Measurements from ENCODE around the gene KCNE2. TPM values are rescaled to one million over a fixed set of nuclear protein-coding genes. Genes with fewer than 3 reads are reported as not detected.

The KCNE2 gene
- total RNA-seq, 1 donor from 2014 or later, result 0.27 TPM

GRCh38 chr21:34333121-34333739 lies 30.6 kb upstream of the KCNE2 start:
- no peak for FAIRE-seq
- no peak overlapping the region for H3K4me3 ChIP-seq (ENCODE audit: insufficient read depth, low read depth, low read length)
- H3K9ac ChIP-seq (ENCODE audit: low read length), result peak overlapping the region; percentile 22
- no peaks in the 10 kb centered on the region for H3K27me3 ChIP-seq (ENCODE audit: insufficient read depth, low read length)
- TF ChIP-seq EZH2 (IDR thresholded peaks at IDR 0.05; ENCODE audit: insufficient read depth, low read length), result no peak
- TF ChIP-seq, protein P1, sequence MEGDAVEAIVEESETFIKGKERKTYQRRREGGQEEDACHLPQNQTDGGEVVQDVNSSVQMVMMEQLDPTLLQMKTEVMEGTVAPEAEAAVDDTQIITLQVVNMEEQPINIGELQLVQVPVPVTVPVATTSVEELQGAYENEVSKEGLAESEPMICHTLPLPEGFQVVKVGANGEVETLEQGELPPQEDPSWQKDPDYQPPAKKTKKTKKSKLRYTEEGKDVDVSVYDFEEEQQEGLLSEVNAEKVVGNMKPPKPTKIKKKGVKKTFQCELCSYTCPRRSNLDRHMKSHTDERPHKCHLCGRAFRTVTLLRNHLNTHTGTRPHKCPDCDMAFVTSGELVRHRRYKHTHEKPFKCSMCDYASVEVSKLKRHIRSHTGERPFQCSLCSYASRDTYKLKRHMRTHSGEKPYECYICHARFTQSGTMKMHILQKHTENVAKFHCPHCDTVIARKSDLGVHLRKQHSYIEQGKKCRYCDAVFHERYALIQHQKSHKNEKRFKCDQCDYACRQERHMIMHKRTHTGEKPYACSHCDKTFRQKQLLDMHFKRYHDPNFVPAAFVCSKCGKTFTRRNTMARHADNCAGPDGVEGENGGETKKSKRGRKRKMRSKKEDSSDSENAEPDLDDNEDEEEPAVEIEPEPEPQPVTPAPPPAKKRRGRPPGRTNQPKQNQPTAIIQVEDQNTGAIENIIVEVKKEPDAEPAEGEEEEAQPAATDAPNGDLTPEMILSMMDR (IDR thresholded peaks at IDR 0.05; ENCODE audit: insufficient read depth, low read depth, low read length), result no peak
- H3K9me3 ChIP-seq (ENCODE audit: insufficient read depth, low read depth, low read length), result no peaks in the 10 kb centered on the region
- no peak overlapping the region for H3K4me3 Mint-ChIP-seq (ENCODE audit: unreplicated experiment)
- H3K4me1 Mint-ChIP-seq (ENCODE audit: low read depth, unreplicated experiment), result peaks cover 16% of the 10 kb centered on the region
- no peaks in the 10 kb centered on the region for H3K79me2 ChIP-seq (ENCODE audit: insufficient read depth, low read length)
- peak overlapping the region; percentile 61 for H3K4me2 ChIP-seq (ENCODE audit: low read length)
- peak; percentile 87 for DNase-seq (ENCODE audit: low read depth)
- peak overlapping the region; percentile 20 for H3K27ac ChIP-seq (ENCODE audit: low read depth, low read length)
- H3K9me3 Mint-ChIP-seq (ENCODE audit: unreplicated experiment), result peaks cover 2% of the 10 kb centered on the region
- H3K36me3 Mint-ChIP-seq (ENCODE audit: low read depth, unreplicated experiment), result no peaks in the 10 kb centered on the region
- peaks cover 1% of the 10 kb centered on the region for H3K27me3 Mint-ChIP-seq (ENCODE audit: low read depth, unreplicated experiment)
- H3K36me3 ChIP-seq (ENCODE audit: insufficient read depth, low read length), result no peaks in the 10 kb centered on the region
- no peaks in the 10 kb centered on the region for H4K20me1 ChIP-seq (ENCODE audit: insufficient read depth, low read length)
- peak overlapping the region; percentile 74 for H3K27ac Mint-ChIP-seq (ENCODE audit: unreplicated experiment)
- H2AFZ ChIP-seq (ENCODE audit: low read depth, low read length), result no peak overlapping the region
- H3K4me1 ChIP-seq (ENCODE audit: insufficient read depth, low read length), result peaks cover 37% of the 10 kb centered on the region

- H3K79me2 ChIP-seq (ENCODE audit: insufficient read depth, low read length), result no peaks in the 10 kb centered on the region
- H3K27ac Mint-ChIP-seq (ENCODE audit: unreplicated experiment), result no peak overlapping the region
- H3K36me3 ChIP-seq (ENCODE audit: insufficient read depth, low read length), result no peaks in the 10 kb centered on the region
- no peaks in the 10 kb centered on the region for H4K20me1 ChIP-seq (ENCODE audit: insufficient read depth, low read length)
- H3K9me3 ChIP-seq (ENCODE audit: insufficient read depth, low read depth, low read length), result no peaks in the 10 kb centered on the region
- peak; percentile 61 for DNase-seq (ENCODE audit: low read depth)
- TF ChIP-seq EZH2 (IDR thresholded peaks at IDR 0.05; ENCODE audit: insufficient read depth, low read length), result no peak
- TF ChIP-seq, protein P1 (IDR thresholded peaks at IDR 0.05; ENCODE audit: insufficient read depth, low read depth, low read length), result no peak
- H3K4me3 ChIP-seq (ENCODE audit: insufficient read depth, low read depth, low read length), result no peak overlapping the region
- H3K27ac ChIP-seq (ENCODE audit: low read depth, low read length), result no peak overlapping the region
- H3K27me3 ChIP-seq (ENCODE audit: insufficient read depth, low read length), result no peaks in the 10 kb centered on the region
- no peak overlapping the region for H3K4me3 Mint-ChIP-seq (ENCODE audit: unreplicated experiment)
- H3K9ac ChIP-seq (ENCODE audit: low read length), result no peak overlapping the region
- H2AFZ ChIP-seq (ENCODE audit: low read depth, low read length), result no peak overlapping the region
- H3K36me3 Mint-ChIP-seq (ENCODE audit: low read depth, unreplicated experiment), result no peaks in the 10 kb centered on the region
- no peaks in the 10 kb centered on the region for H3K9me3 Mint-ChIP-seq (ENCODE audit: unreplicated experiment)
- H3K27me3 Mint-ChIP-seq (ENCODE audit: low read depth, unreplicated experiment), result peaks cover 2% of the 10 kb centered on the region
- no peak overlapping the region for H3K4me2 ChIP-seq (ENCODE audit: low read length)
- peaks cover 16% of the 10 kb centered on the region for H3K4me1 Mint-ChIP-seq (ENCODE audit: low read depth, unreplicated experiment)
- no peak for FAIRE-seq
- H3K4me1 ChIP-seq (ENCODE audit: insufficient read depth, low read length), result peaks cover 37% of the 10 kb centered on the region
Observed at GRCh38 chr21:34335316-34335715, 28.5 kb upstream of the KCNE2 start.

GRCh38 chr21:34336245-34336644 lies 27.6 kb upstream of the KCNE2 start:
- Histone ChIP-seq H3K36me3 (ENCODE audit: insufficient read depth, low read length) (no peaks in the 10 kb centered on the region), H3K79me2 (ENCODE audit: insufficient read depth, low read length) (no peaks in the 10 kb centered on the region), H3K27ac (ENCODE audit: low read depth, low read length) (no peak overlapping the region), H3K9me3 (ENCODE audit: insufficient read depth, low read depth, low read length) (no peaks in the 10 kb centered on the region), H3K4me2 (ENCODE audit: low read length) (no peak overlapping the region), H3K4me3 (ENCODE audit: insufficient read depth, low read depth, low read length) (no peak overlapping the region), H3K9ac (ENCODE audit: low read length) (no peak overlapping the region), H2AFZ (ENCODE audit: low read depth, low read length) (no peak overlapping the region), H3K27me3 (ENCODE audit: insufficient read depth, low read length) (peaks cover 1% of the 10 kb centered on the region), H3K4me1 (ENCODE audit: insufficient read depth, low read length) (peaks cover 37% of the 10 kb centered on the region), H4K20me1 (ENCODE audit: insufficient read depth, low read length) (no peaks in the 10 kb centered on the region)
- no peak overlapping the region for H3K4me3 Mint-ChIP-seq (ENCODE audit: unreplicated experiment)
- no peak for TF ChIP-seq EZH2 (IDR thresholded peaks at IDR 0.05; ENCODE audit: insufficient read depth, low read length)
- TF ChIP-seq, protein P1 (IDR thresholded peaks at IDR 0.05; ENCODE audit: insufficient read depth, low read depth, low read length), result no peak
- no peak for FAIRE-seq
- peaks cover 2% of the 10 kb centered on the region for H3K27me3 Mint-ChIP-seq (ENCODE audit: low read depth, unreplicated experiment)
- no peak for DNase-seq (ENCODE audit: low read depth)
- peaks cover 16% of the 10 kb centered on the region for H3K4me1 Mint-ChIP-seq (ENCODE audit: low read depth, unreplicated experiment)
- H3K27ac Mint-ChIP-seq (ENCODE audit: unreplicated experiment), result no peak overlapping the region
- H3K36me3 Mint-ChIP-seq (ENCODE audit: low read depth, unreplicated experiment), result no peaks in the 10 kb centered on the region
- no peaks in the 10 kb centered on the region for H3K9me3 Mint-ChIP-seq (ENCODE audit: unreplicated experiment)

All from astrocyte (in vitro differentiated cells and primary cell).